C4-2B (cell line): Measurements from ENCODE around the gene KCTD5.
"Not testable (repeated sequence)": the region's sequence is repeated elsewhere in the genome, so short reads cannot be mapped to it uniquely, and the experiment has no call there.

Experiments used
- H3K27ac ChIP-seq: fragments of 450-650 bp; 2 replicates; pipeline ENCODE4 v1.5.1; 2017
- CTCF ChIP-seq: fragments of 450-650 bp; conservative IDR thresholded peaks from 2 replicates; pipeline ENCODE4 v1.5.1; 2017; ENCODE audit warnings: mild to moderate bottlenecking
- ZFX ChIP-seq: fragments of 450-650 bp; IDR thresholded peaks from 2 replicates; pipeline ENCODE4 v1.6.1; 2017

The KCTD5 gene

GRCh38 chr16:2687531-2688308, 5.4 kb downstream of the KCTD5 start:
- TF ChIP-seq CTCF = no peak
- TF ChIP-seq ZFX = no peak
- no peak overlapping the region for H3K27ac ChIP-seq

GRCh38 chr16:2689422-2689821, 7.1 kb downstream of the KCTD5 start:
- not testable (repeated sequence) for H3K27ac ChIP-seq

DNA sequence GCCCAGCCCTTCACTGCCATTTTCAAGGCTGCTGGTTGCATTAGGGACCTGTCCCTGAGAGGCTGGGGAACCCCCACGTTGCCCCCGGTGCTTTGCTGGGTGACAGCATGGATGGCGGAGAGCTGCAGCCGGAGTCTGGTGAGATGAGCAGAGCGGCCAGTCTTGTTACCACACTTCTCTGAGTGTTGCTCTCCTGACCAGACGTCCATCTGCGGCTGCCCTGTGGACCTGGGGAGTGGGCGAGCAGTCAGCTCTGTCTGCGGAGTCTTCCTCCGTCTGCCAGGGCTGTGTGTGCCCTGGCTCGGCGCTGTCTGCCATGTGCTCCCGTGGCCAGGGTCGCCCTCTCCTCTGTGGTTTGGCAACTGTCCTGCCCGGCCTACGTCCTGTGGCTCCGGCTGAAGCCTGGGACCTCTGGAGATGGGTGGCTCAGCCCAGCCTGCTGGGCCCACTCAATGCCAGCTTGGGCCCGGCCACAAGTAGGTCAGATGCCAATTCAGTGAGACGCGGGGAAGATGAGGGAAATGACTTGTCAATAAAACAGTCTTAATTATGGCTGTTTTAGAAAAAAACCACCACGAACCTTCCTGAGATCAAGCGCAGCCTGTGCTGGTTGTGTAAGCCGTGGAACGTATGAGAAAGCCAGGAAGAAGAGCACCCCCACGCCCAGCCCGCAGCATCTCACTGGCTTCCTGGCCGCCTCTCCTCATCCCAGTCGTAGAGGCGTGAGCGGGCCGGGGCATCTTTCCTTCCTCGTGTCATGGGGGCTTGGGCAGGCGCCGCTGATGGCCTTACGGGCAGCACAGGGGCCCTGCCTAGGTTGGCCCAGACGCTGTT, 7.9 kb downstream of the KCTD5 start:
- H3K27ac ChIP-seq = peak overlapping the region; percentile 85
- no peak for TF ChIP-seq CTCF
- no peak for TF ChIP-seq ZFX

DNA sequence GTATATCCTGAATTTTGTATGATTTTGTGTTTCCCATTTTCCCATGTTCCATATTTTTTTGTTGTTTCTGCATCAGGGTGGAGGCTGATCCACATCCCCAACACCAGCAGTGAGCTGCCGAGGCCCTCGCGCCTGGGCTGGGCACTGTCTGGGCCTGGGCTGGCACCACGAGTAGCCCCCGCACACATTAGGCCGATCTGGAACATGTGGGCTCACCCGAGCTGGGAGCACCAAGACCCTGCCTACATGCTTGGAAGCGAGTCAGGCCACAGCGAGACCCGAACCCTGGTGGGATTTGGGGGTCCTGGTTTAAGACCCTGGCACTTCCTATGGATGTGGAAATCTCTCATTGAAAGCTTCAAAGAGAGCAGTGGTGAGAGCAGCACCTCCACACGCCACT, 8.5 kb downstream of the KCTD5 start:
- peak overlapping the region; percentile 85 for H3K27ac ChIP-seq
- no peak for TF ChIP-seq ZFX

DNA sequence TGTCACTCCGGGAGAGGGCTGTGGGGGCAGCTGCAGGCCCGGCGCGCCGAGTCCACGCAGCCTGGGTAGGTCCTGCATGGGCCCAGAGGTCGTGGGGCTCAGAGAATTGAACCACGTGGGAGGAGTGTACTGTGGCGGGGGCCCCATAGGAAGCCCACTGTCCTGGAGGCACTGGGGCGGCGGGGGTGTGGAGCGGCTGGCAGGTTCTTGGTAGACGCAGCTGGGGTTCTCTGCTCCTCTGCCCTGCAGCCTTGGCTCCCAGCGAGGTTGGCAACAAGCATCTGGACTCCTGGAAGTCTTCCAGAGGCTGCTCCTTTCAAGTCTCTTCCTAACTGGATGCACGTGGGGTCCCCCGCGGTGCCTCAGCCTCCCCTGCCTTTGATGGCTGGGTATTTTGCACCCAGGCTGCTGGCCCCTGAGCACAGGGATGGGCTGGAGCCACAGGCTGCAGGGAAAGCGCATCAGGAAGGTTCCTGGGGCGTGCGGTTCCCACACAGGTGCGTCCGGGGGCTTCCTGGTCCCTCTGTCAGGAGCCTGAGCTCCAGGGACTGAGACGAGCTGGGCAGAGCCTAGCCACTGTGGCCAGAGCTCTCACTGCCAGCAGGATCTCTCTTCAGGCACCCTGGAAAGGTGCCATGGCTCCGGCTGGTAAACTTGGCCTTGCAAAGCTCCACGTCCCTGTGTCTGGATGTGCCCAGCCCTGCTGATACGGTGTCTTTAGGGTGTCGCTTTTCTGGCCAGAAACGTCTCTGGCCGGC, 9.3 kb downstream of the KCTD5 start:
- TF ChIP-seq CTCF (no peak), ZFX (no peak)
- H3K27ac ChIP-seq = peak overlapping the region; percentile 85

DNA sequence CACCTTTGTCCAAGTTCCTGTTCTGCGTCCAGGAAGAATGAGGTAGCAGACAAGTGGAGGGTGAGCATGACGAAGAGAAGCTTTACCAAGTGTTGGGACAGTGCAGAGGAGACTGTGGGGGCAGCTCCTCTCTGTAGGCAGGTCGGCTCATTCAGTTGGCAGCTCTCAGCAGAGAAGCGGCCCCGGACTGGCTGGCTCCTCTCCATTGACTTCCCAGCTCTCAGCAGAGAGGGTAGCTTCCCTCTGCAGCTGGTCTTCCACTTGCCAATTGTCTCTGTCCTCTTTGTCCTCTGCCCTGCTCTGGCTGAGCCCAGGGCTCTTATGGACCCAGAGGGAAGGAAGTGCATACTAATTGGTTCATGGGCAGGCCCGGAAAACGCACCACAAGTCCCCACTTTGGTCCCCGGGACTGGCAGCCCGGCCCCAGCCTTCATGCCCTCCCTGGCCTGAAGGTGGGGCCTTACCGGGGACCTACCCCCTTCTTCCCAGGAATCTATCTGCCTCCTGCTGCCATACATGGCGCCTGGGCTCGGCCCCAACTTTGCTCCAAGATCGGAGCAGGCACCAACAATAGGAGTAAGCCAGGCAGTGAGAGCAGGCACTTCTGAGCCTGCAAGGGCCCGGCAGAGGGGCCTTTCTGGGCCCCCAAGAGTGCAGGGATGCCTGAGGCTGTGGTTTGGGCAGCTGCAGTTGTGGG, 10.1 kb downstream of the KCTD5 start:
- TF ChIP-seq CTCF = no peak
- no peak for TF ChIP-seq ZFX
- peak overlapping the region; percentile 85 for H3K27ac ChIP-seq

DNA sequence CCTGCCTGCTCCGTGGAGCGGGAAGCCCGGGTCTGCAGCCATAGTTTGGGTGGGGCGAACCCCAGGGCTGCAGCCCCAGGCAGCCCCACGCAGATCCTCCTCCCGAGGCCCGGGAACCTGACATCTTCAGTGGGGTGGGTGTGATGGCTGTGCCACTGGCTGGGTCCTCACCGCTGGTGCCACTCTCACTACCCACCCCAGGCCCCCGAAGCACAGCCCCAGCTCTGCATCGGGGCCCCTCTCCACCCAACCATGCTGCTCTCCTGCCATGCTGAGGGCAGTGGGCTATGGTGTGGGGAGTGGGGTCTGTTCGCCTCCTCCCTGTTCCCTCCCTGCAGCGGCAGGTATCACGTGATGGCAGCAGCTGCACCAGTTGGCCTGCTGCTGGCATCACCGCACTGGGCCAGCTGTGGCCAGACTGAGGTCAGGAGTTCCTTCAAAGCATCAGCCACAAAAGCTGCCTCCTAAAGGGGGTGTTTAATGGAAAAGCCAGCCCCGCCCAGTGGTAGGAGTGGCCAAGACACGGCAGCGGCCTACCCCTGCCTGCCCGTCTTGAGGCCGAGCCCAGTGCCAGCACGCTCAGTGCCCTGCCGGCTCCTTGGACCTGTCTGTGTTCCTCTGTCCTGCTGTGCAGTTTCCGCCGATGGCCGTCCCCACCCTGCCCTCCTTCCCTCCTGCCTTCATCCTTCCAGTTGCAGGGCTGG, 10.8 kb downstream of the KCTD5 start:
- no peak for TF ChIP-seq CTCF
- peak; percentile 33; the same call in 1 of the 2 replicates for TF ChIP-seq ZFX
- H3K27ac ChIP-seq = peak overlapping the region; percentile 85

- H3K27ac ChIP-seq = not testable (repeated sequence)
Observed at GRCh38 chr16:2696601-2697250, 14.4 kb downstream of the KCTD5 start.
